ENCODE measurements around the gene MEA1.
"Not testable (repeated sequence)": the region's sequence is repeated elsewhere in the genome, so short reads cannot be mapped to it uniquely, and the experiment has no call there.

DNA sequence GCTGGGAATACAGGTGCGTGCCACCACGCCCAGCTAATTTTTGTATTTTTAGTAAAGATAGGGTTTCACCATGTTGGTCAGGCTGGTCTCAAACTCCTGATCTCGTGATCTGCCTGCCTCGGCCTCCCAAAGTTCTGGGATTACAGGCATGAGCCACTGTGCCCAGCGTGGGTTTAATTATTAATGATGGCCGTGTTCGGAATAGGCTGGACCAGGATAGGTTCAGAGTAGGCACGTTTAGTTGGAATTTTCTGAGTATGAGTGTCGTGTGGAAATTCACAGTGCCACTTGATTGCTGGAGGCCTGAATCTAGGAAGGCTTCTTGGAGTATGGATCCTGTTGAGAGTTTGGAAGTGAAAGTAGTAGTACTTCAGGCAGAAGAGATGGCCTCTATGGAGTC lies 15.5 kb downstream of the MEA1 start:
- TF ChIP-seq, protein P1, sequence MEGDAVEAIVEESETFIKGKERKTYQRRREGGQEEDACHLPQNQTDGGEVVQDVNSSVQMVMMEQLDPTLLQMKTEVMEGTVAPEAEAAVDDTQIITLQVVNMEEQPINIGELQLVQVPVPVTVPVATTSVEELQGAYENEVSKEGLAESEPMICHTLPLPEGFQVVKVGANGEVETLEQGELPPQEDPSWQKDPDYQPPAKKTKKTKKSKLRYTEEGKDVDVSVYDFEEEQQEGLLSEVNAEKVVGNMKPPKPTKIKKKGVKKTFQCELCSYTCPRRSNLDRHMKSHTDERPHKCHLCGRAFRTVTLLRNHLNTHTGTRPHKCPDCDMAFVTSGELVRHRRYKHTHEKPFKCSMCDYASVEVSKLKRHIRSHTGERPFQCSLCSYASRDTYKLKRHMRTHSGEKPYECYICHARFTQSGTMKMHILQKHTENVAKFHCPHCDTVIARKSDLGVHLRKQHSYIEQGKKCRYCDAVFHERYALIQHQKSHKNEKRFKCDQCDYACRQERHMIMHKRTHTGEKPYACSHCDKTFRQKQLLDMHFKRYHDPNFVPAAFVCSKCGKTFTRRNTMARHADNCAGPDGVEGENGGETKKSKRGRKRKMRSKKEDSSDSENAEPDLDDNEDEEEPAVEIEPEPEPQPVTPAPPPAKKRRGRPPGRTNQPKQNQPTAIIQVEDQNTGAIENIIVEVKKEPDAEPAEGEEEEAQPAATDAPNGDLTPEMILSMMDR (IDR thresholded peaks at IDR 0.05; ENCODE audit: low read depth, low read length): not testable (repeated sequence)
- not testable (repeated sequence) for TF ChIP-seq EZH2phosphoT487 (IDR thresholded peaks at IDR 0.05; ENCODE audit: low read depth)
